GM12878 (cell line): ENCODE results near the gene CHN2. TPM values are rescaled to one million over a fixed set of nuclear protein-coding genes. Genes with fewer than 3 reads are reported as not detected.

Experiments used
- ATAC-seq: fragments of 200-7000 bp; cut with Tn5 transposase; 3 replicates; pipeline ENCODE4 v1.9.1; 2020; ENCODE audit warnings: mild to moderate bottlenecking, moderate library complexity
- BruUV-seq: library from RNA; stranded (reverse); fragments of 400-500 nt; replicated peaks from 2 replicates; lab custom pipeline; 2021; lab: Mats Ljungman, UMichigan
- CTCF ChIA-PET: fragments of 300-600 bp; sonication (Branson Sonifier 250); formaldehyde crosslinking; extraction: SDS; loops from one replicate; lab custom pipeline; 2021; ENCODE audit warnings: inconsistent platforms; lab: Yijun Ruan, JAX
- POLR2A ChIA-PET: fragments of 350-600 bp; formaldehyde crosslinking; extraction: SDS; loops from one replicate; lab custom pipeline; 2021; ENCODE audit warnings: inconsistent platforms; lab: Charles Lee
- RAD21 ChIA-PET: fragments of 300-600 bp; sonication (Branson Sonifier 250); formaldehyde crosslinking; loops from one replicate; lab custom pipeline; 2023; ENCODE audit warnings: antibody characterized with exemption; ENCODE audit not compliant: unreplicated experiment; lab: Charles Lee
- SMC1A ChIA-PET: fragments of 300-600 bp; sonication (Branson Sonifier 250); formaldehyde crosslinking; loops from one replicate; lab custom pipeline; 2023; ENCODE audit not compliant: unreplicated experiment, uncharacterized antibody; lab: Charles Lee
- DNase-seq: peaks from one replicate; pipeline ENCODE4 v3.0.0-alpha.2; 2011; ENCODE audit warnings: low read depth, low spot score
- FAIRE-seq: peaks from 3 replicates; lab custom pipeline; 2011; peaks lifted over from hg19 to GRCh38; lab: Jason Lieb, UNC
- H2AFZ ChIP-seq: 2 replicates; pipeline ENCODE4 v1.6.0; 2011; ENCODE audit warnings: low read depth, low read length, control low read depth; ENCODE audit not compliant: control insufficient read depth
- H3K27ac ChIP-seq: 2 replicates; pipeline ENCODE4 v1.5.1; 2011; ENCODE audit warnings: control low read depth; ENCODE audit not compliant: control insufficient read depth, insufficient read depth
- H3K27me3 ChIP-seq, 2 experiments: replicated peaks in 1 of 2; 2 replicates each; pipeline versions ENCODE4 v1.6.0 to v1.6.1; 2011; ENCODE audit warnings: low read length in 1 of 2; ENCODE audit not compliant: control insufficient read depth in 2 of 2, insufficient read depth in 2 of 2
- H3K36me3 ChIP-seq, 2 experiments: 2 replicates each; pipeline ENCODE4 v1.5.1; 2011; ENCODE audit warnings: low read length in 1 of 2; ENCODE audit not compliant: control insufficient read depth in 2 of 2, insufficient read depth in 2 of 2
- H3K4me1 ChIP-seq: 2 replicates; pipeline ENCODE4 v1.6.1; 2011; ENCODE audit warnings: mild to moderate bottlenecking, low read length, moderate library complexity, mixed read lengths; ENCODE audit not compliant: control insufficient read depth, insufficient read depth
- H3K4me2 ChIP-seq: 2 replicates; pipeline ENCODE4 v1.6.0; 2011; ENCODE audit warnings: control low read depth; ENCODE audit not compliant: control insufficient read depth, insufficient read depth
- H3K4me3 ChIP-seq: fragments of 200-600 bp; sonication (generic); 2 replicates; pipeline ENCODE4 v1.5.1; 2016
- H3K79me2 ChIP-seq: 2 replicates; pipeline ENCODE4 v1.6.0; 2011; ENCODE audit warnings: low read length; ENCODE audit not compliant: control insufficient read depth, insufficient read depth
- H3K9ac ChIP-seq: 2 replicates; pipeline ENCODE4 v1.8.0; 2011; ENCODE audit warnings: low read length, control low read depth, mixed read lengths; ENCODE audit not compliant: control insufficient read depth, insufficient read depth
- H3K9me3 ChIP-seq: replicated peaks from 3 replicates; pipeline ENCODE4 v1.5.1; 2011; ENCODE audit warnings: mild to moderate bottlenecking, low read length; ENCODE audit not compliant: control insufficient read depth, insufficient read depth
- H4K20me1 ChIP-seq: 2 replicates; pipeline ENCODE4 v1.6.0; 2011; ENCODE audit not compliant: control insufficient read depth, insufficient read depth
- BACH1 ChIP-seq: fragments of 450-650 bp; IDR thresholded peaks from 2 replicates; pipeline ENCODE4 v1.6.1; 2017; ENCODE audit warnings: mild to moderate bottlenecking, borderline replicate concordance
- BCL3 ChIP-seq: IDR thresholded peaks from 2 replicates; pipeline ENCODE4 v1.6.1; 2011; ENCODE audit warnings: borderline replicate concordance, low read depth, mild to moderate bottlenecking, moderate library complexity, low read length; ENCODE audit not compliant: insufficient read depth, poor library complexity, severe bottlenecking
- JUND ChIP-seq: IDR thresholded peaks from 2 replicates; pipeline ENCODE4 v1.6.1; 2012; ENCODE audit warnings: low read depth, mild to moderate bottlenecking, low read length, improper control_type of control experiment, moderate library complexity
- KLF5 ChIP-seq: fragments of 450-650 bp; IDR thresholded peaks from 2 replicates; pipeline ENCODE4 v1.6.1; 2014; ENCODE audit warnings: mild to moderate bottlenecking; ENCODE audit not compliant: partially characterized antibody
- MYC ChIP-seq: IDR thresholded peaks from 2 replicates; pipeline ENCODE4 v1.6.1; 2011; ENCODE audit warnings: mild to moderate bottlenecking, low read length, moderate library complexity, inconsistent platforms; ENCODE audit not compliant: insufficient read depth, insufficient replicate concordance, insufficient read length, severe bottlenecking
- NBN ChIP-seq: fragments of 450-650 bp; IDR thresholded peaks from 2 replicates; pipeline ENCODE4 v1.6.1; 2016
- PAX5 ChIP-seq: IDR thresholded peaks from 2 replicates; pipeline ENCODE4 v1.6.1; 2011; ENCODE audit warnings: low read depth, low read length, borderline replicate concordance
- RAD21 ChIP-seq: IDR thresholded peaks from 2 replicates; pipeline ENCODE4 v1.6.1; 2011; ENCODE audit warnings: mild to moderate bottlenecking, low read depth, low read length, moderate library complexity; ENCODE audit not compliant: insufficient read depth
- REST ChIP-seq: IDR thresholded peaks from 2 replicates; pipeline ENCODE4 v1.6.1; 2012; ENCODE audit warnings: mild to moderate bottlenecking, low read depth, low read length
- RFX5 ChIP-seq: IDR thresholded peaks from 2 replicates; pipeline ENCODE4 v1.6.1; 2011; ENCODE audit warnings: low read depth, low read length, improper control_type of control experiment
- RUNX3 ChIP-seq: IDR thresholded peaks from 2 replicates; pipeline ENCODE4 v1.6.1; 2012; ENCODE audit warnings: low read length, inconsistent platforms
- SRF ChIP-seq, 2 experiments: IDR thresholded peaks; 2 replicates each; pipeline ENCODE4 v1.6.1; 2011; ENCODE audit warnings: low read depth in 2 of 2, low read length in 2 of 2, mild to moderate bottlenecking in 1 of 2, moderate library complexity in 1 of 2
- TCF12 ChIP-seq: IDR thresholded peaks from 2 replicates; pipeline ENCODE4 v1.6.1; 2011; ENCODE audit warnings: low read depth, mild to moderate bottlenecking, low read length
- ZNF207 ChIP-seq: fragments of 450-650 bp; IDR thresholded peaks from 2 replicates; pipeline ENCODE4 v1.6.1; 2014; ENCODE audit warnings: antibody characterized with exemption, mild to moderate bottlenecking, borderline replicate concordance
- ZNF687 ChIP-seq: fragments of 450-650 bp; IDR thresholded peaks from 2 replicates; pipeline ENCODE4 v1.6.1; 2017; ENCODE audit warnings: mild to moderate bottlenecking, moderate library complexity
- ZSCAN29 ChIP-seq: fragments of 450-650 bp; IDR thresholded peaks from 2 replicates; pipeline ENCODE4 v1.6.1; 2017; ENCODE audit warnings: mild to moderate bottlenecking, moderate library complexity
- WGBS: methylation state at CpG from one replicate; pipeline ENCODE4 v1.1.6; 2016; ENCODE audit warnings: low lambda C conversion rate; ENCODE audit not compliant: insufficient replicate concordance, insufficient coverage; ENCODE audit errors: missing lambda C conversion rate; 5-methylcytosine and 5-hydroxymethylcytosine counted together
- in situ Hi-C: fragments of 300-500 bp; cut with MboI; formaldehyde crosslinking; loops from 9 replicates; pipeline ENCODE4 v1.14.3; 2018; ENCODE audit warnings: mixed read lengths
- intact Hi-C: fragments of 100-400 bp; cut with micrococcal nuclease; formaldehyde crosslinking; loops from one replicate; pipeline ENCODE4 v1.14.2; 2022; ENCODE audit not compliant: unreplicated experiment
- polyA plus RNA-seq, 11 experiments: library from polyadenylated mRNA; depleted of rRNA in 4 of 11; unstranded in 6 of 11; stranded (reverse) in 5 of 11; fragments of >200 nt; fragmentation: Nextera tagmentation in 4 of 11; fragmentation: Illumina TruSeq in 1 of 11; extraction: Ambion mirVana in 4 of 11; extraction: Trizol in 1 of 11; gene quantifications; 1 replicate in 1 of 11; 2 replicates in 10 of 11; pipeline versions ENCODE4 v1.2.1 to v1.2.3, GENCODE V29; 2011 to 2016; ENCODE audit warnings: inconsistent platforms in 2 of 11, missing spikeins in 2 of 11, low read depth in 1 of 11
- total RNA-seq, 4 experiments: library from RNA; depleted of rRNA in 3 of 4; stranded (reverse); fragments of >200 nt in 3 of 4; fragmentation: Illumina TruSeq in 1 of 4; extraction: Trizol in 1 of 4; gene quantifications; 2 replicates each; pipeline versions ENCODE4 v1.2.1 to v1.2.3, GENCODE V29; 2013 to 2021

CHN2 gene
- total and polyA plus RNA-seq, 10 of the 15 experiments (the other 5 are each of a cell fraction or from before 2014, with no cell fraction given): 0.11 to 3.8 (median 0.37) TPM; not detected in 2

GRCh38 chr7:29454464-29454863 is 259.9 kb downstream of the CHN2 start:
- ChIA-PET POLR2A (no interaction called here), SMC1A (no interaction called here), RAD21 (no interaction called here), CTCF (no interaction called here)
- no peaks in the 10 kb centered on the region for H3K4me1 ChIP-seq
- H3K9ac ChIP-seq: no peak overlapping the region
- no peak overlapping the region for H3K4me2 ChIP-seq
- no peaks in the 10 kb centered on the region for H4K20me1 ChIP-seq
- intact Hi-C loops: no loop called here
- 26% methylated on average over 4 of the region's 4 CpGs for WGBS
- H3K79me2 ChIP-seq: no peaks in the 10 kb centered on the region
- BruUV-seq: no TSS peak
- H2AFZ ChIP-seq: no peak overlapping the region
- DNase-seq: no peak
- no peaks in the 10 kb centered on the region; a peak in 1 of 4 replicates for H3K27me3 ChIP-seq
- ATAC-seq: no peak
- no peaks in the 10 kb centered on the region for H3K36me3 ChIP-seq
- FAIRE-seq: no peak
- no peaks in the 10 kb centered on the region for H3K9me3 ChIP-seq
- no peak overlapping the region for H3K27ac ChIP-seq
- in situ Hi-C loops: no loop called here
- no peak overlapping the region for H3K4me3 ChIP-seq
- TF ChIP-seq ZSCAN29 (no peak), RFX5 (no peak), SRF (IDR thresholded peaks at IDR 0.05; ENCODE audit: low read depth in 2 of 2, low read length in 2 of 2) (no peak), TCF12 (no peak), REST (no peak), ZNF207 (no peak), JUND (no peak), ZNF687 (no peak), RUNX3 (no peak), NBN (no peak), RAD21 (no peak), PAX5 (no peak), MYC (no peak), BCL3 (no peak), KLF5 (no peak), BACH1 (no peak)
